ENCODE results near the gene KIF23. TPM values are rescaled to one million over a fixed set of nuclear protein-coding genes. Genes with fewer than 3 reads are reported as not detected.
A peak's percentile ranks its signal among the peaks of the same experiment; 100 is the strongest.

Gene KIF23
- total and polyA plus RNA-seq, 8 donors = 3.5 to 69.2 (median 31.0) TPM

DNA sequence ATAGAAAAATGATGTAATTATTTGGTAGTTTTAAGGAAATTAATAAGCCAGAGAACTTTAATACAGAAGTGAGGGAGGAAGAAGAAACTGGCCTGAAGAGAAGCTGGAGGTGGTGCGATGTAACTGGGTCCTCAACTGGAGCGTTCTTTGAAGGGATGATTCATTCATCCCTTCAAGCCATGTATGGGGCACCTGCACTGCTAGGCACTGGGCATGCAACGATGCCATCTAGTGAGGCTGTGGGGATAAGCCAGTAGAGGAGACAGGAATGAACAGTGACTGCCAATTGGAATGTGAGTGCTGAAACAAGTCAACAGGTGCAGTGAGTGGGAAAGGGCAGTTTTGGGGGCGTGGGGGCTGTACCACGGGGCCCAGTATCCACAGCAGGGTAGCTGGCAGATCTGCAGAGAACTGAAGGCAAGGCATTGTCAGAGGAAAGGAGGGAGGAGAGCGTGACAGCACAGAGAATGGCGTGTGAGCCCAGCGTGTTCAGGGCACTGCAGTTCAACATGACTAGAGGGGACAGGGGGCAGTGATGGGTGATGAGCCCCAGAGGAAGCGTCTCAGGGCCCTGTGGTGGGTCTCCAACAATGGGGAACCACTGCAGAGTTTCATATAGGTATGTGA is 3.8 kb upstream of the KIF23 start:
- TF ChIP-seq, protein P1, sequence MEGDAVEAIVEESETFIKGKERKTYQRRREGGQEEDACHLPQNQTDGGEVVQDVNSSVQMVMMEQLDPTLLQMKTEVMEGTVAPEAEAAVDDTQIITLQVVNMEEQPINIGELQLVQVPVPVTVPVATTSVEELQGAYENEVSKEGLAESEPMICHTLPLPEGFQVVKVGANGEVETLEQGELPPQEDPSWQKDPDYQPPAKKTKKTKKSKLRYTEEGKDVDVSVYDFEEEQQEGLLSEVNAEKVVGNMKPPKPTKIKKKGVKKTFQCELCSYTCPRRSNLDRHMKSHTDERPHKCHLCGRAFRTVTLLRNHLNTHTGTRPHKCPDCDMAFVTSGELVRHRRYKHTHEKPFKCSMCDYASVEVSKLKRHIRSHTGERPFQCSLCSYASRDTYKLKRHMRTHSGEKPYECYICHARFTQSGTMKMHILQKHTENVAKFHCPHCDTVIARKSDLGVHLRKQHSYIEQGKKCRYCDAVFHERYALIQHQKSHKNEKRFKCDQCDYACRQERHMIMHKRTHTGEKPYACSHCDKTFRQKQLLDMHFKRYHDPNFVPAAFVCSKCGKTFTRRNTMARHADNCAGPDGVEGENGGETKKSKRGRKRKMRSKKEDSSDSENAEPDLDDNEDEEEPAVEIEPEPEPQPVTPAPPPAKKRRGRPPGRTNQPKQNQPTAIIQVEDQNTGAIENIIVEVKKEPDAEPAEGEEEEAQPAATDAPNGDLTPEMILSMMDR (IDR thresholded peaks at IDR 0.05) = no peak
- intact Hi-C loops (cut with DNase I) = no loop called here
- DNase-seq = peak in 1 of 4 donors; percentile 13

DNA sequence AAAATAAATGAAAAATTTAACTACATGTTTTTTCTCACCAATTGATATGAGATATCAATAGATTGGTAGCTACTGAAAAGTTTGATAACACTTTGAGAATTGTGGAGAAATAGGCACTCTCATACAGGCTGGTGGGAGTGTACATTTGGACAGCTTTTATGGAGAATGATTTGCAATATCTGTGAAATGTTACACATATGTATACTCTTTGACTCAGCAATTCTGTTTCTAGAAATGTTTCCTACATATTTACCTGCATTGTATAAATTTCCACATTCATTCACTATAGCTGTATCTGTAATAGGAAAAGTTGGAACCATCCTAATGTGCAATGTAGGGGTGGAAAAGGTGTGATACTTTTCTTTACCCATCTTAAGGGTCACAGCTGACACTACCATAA is 1.9 kb upstream of the KIF23 start:
- H3K4me1 ChIP-seq = peaks cover 0 to 16% of the 10 kb centered on the region in 2 donors
- ATAC-seq = no peak
- intact Hi-C loops (cut with DNase I) = no loop called here
- TF ChIP-seq, protein P1 (IDR thresholded peaks at IDR 0.05) = no peak
- no peaks in the 10 kb centered on the region for H3K36me3 ChIP-seq
- no peak overlapping the region for H3K27ac ChIP-seq
- H3K9me3 ChIP-seq = no peaks in the 10 kb centered on the region
- H3K4me3 ChIP-seq = no peak overlapping the region
- no peak for DNase-seq
- no peaks in the 10 kb centered on the region for H3K27me3 ChIP-seq

More for the DNA sequence above, 3.8 kb upstream of the KIF23 start:
- Histone ChIP-seq H3K4me1 (peaks cover 0 to 15% of the 10 kb centered on the region in 2 donors), H3K27me3 (no peaks in the 10 kb centered on the region), H3K9me3 (no peaks in the 10 kb centered on the region), H3K36me3 (no peaks in the 10 kb centered on the region), H3K4me3 (no peak overlapping the region), H3K27ac (no peak overlapping the region)
- ATAC-seq = peak; percentile 32

- TF ChIP-seq, protein P1 (IDR thresholded peaks at IDR 0.05) = no peak
- intact Hi-C loops (cut with DNase I) = no loop called here
- Histone ChIP-seq H3K36me3 (no peaks in the 10 kb centered on the region), H3K9me3 (no peaks in the 10 kb centered on the region), H3K27me3 (no peaks in the 10 kb centered on the region), H3K4me3 (no peak overlapping the region), H3K4me1 (peaks cover 0 to 16% of the 10 kb centered on the region in 2 donors), H3K27ac (no peak overlapping the region)
- ATAC-seq (no peak), DNase-seq (no peak)
These were observed 1.4 kb upstream of the KIF23 start for GRCh38 chr15:69412701-69413100.

DNA sequence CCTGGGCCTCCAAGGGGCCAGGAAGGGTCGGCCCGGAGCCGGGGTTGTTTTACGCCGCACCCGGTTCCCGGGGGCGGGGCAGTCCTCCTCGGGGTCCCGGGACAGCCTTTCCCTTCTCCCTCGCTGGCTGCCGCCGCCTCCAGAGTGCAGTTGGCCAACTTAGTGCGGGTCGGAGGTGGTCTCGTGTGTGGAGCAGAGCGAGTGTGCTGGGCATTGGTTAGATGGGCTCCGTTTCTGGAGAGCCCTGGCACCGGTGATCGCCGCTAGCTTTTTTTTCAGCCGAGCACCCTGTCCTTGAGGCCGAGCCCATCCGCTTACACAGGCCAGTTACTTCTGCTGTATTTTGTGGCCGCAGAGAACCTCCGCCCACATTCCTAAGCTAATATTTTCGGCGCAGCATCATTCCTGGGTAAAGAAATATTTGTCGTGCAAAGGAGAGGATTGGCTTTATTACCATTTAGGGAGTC is 585 bp downstream of the KIF23 start:
- ATAC-seq = peak; percentile 77

DNA sequence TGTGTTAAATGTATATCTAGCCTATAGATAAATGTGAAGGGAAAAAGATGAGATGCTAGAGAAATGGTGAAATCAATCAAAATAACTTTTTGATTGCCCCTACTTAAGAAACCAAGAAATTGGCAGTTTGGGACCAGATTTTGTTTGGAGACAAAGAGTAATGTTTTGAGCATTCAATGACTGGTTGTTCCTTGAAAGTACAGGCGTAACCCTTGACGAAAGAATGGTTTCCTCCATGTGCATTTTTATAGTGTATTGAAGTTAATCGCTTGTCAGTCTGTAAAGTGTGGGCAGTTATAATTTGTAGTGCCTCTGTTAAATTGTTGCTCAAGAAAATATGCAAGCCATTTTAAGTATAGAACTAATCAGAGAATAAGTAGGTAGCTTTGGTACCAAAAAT is 1.2 kb downstream of the KIF23 start:
- Histone ChIP-seq H3K4me3 (peak overlapping the region; percentile 89 to 96), H3K36me3 (no peaks in the 10 kb centered on the region), H3K4me1 (peaks cover 0 to 16% of the 10 kb centered on the region in 2 donors), H3K9me3 (no peaks in the 10 kb centered on the region), H3K27ac (no peak overlapping the region), H3K27me3 (no peaks in the 10 kb centered on the region)
- no peak for ATAC-seq
- DNase-seq = no peak
- intact Hi-C loops (cut with DNase I) = no loop called here
- TF ChIP-seq, protein P1 (IDR thresholded peaks at IDR 0.05) = no peak

More for the DNA sequence above, 585 bp downstream of the KIF23 start:
- Histone ChIP-seq H3K4me1 (peaks cover 0 to 16% of the 10 kb centered on the region in 2 donors), H3K4me3 (peak overlapping the region; percentile 89 to 96), H3K36me3 (no peaks in the 10 kb centered on the region), H3K9me3 (no peaks in the 10 kb centered on the region), H3K27ac (peak overlapping the region; percentile 42 to 64), H3K27me3 (no peaks in the 10 kb centered on the region)
- peak in 3 of 4 donors; percentile 46 to 56 (median 49) for DNase-seq
- TF ChIP-seq, protein P1 (IDR thresholded peaks at IDR 0.05) = no peak
- intact Hi-C loops (cut with DNase I) = no loop called here
